ENCODE results near the gene USE1.

DNA sequence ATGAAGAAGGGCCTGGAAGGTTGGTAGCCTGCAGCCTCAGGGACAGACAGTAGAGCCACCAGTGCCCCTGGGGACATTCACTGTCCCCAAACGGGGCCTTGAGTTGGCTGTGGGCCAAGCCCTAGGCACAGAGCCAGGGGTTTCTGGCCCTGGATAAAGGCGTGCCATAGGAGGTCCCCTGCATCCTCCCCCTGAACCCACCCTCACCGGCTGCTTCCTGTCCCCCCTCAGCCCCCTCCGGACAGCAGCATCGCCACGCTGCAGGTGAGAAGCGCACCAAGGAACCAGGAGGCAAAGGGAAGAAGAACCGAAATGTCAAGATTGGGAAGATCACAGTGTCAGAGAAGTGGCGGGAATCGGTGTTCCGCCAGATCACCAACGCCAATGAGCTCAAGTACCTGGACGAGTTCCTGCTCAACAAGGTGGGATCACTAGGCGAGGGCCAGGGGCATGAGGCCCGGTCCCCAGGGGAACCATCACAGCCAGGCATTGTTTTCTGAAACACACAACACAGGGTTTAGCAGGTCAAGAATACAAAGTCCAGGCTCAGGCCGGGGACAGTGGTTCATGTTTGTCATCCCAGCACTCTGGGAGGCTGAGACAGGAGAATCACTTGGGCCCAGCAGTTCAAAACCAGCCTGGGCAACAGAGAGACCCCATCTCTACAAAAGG is 14.6 kb upstream of the USE1 start:
- TF ChIP-seq EZH2 (IDR thresholded peaks at IDR 0.05; ENCODE audit: low read length, missing control alignments) (no peak), CTCF (conservative IDR thresholded peaks at IDR 0.05 in 1 of 2, IDR thresholded peaks at IDR 0.05 in 1 of 2; ENCODE audit: low read depth in 1 of 2, low read length in 2 of 2) (no peak)

All from fibroblast of lung (primary cell).